HG02642 (cell line): ENCODE data around the gene NANOS3.

Experiments used
- ATAC-seq: cut with Tn5 transposase; IDR thresholded peaks from one replicate; pipeline ENCODE4 v1.9.1; 2021; ENCODE audit warnings: mild to moderate bottlenecking; ENCODE audit not compliant: unreplicated experiment, poor library complexity

Gene NANOS3

DNA sequence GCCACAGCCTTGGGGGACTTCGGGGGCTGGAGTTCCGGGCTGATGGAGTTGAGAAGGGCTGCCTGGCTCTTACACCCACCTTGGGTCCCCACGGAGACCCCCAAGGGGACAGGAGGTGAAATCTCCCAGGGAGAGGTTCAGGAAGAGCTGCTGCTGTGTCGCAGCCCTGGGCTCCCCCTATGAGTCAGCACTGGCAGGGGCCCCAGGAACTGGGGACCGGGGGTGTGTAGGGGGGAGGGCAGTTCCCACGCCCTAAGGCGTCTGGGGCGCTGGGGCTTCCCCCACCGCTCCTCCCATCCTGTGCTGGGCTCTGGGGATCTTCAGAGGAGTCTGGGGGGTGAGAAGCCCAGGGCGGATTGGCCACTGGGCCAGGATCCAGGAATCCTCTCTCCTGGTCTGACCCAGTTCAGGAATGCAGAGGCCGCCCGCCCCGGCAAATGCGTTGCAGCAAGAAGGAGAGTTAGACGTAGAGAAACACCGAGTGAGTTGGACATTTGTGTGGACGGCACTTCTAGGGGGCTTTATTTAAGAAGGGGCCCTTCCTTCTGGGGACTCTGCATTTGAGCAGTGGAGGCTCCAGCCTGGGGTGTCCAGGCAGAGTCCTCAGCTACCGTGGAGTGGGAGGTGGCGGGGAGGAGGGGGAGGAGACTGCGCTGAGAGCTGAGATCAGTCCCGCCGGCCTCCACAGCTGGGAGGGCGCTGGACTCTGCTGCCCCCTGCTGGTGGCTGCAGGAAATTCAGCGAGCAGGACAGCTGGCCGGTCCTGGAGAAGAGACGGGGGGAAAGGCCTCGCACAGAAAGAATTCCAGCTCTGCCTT is 15.0 kb upstream of the NANOS3 start:
- peak; percentile 70 for ATAC-seq

GRCh38 chr19:13864046-13864666 is 12.8 kb upstream of the NANOS3 start:
- no peak for ATAC-seq

- ATAC-seq: no peak
Observed at GRCh38 chr19:13864667-13865570, 12.0 kb upstream of the NANOS3 start.

- ATAC-seq: no peak
Observed at GRCh38 chr19:13865571-13866462, 11.1 kb upstream of the NANOS3 start.

- ATAC-seq: no peak
Observed at GRCh38 chr19:13866463-13867046, 10.4 kb upstream of the NANOS3 start.

GRCh38 chr19:13868663-13869062 is 8.3 kb upstream of the NANOS3 start:
- no peak for ATAC-seq

GRCh38 chr19:13869281-13869680 is 7.7 kb upstream of the NANOS3 start:
- no peak for ATAC-seq

DNA sequence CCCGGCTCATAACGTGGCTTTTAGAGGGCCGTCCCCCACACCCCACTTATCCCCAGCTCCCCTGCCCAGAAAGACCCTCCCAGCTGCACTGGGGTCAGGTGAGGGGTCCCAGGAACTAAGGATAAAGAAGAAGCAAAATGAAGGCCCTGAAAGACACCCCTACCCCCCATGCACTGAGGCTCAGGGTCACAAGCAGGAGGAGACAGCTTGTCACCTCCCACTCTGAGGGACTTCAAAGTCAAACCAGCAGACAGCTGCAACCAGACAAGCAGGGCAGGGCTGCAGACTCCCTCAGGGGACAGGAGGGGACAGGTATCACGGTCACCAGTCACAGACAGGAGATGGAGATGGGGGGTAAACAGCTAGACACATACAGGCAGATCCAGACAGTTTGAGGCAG is 6.1 kb upstream of the NANOS3 start:
- ATAC-seq: no peak

GRCh38 chr19:13872339-13872694 is 4.6 kb upstream of the NANOS3 start:
- no peak for ATAC-seq

GRCh38 chr19:13872695-13873389 is 4.1 kb upstream of the NANOS3 start:
- ATAC-seq: no peak

DNA sequence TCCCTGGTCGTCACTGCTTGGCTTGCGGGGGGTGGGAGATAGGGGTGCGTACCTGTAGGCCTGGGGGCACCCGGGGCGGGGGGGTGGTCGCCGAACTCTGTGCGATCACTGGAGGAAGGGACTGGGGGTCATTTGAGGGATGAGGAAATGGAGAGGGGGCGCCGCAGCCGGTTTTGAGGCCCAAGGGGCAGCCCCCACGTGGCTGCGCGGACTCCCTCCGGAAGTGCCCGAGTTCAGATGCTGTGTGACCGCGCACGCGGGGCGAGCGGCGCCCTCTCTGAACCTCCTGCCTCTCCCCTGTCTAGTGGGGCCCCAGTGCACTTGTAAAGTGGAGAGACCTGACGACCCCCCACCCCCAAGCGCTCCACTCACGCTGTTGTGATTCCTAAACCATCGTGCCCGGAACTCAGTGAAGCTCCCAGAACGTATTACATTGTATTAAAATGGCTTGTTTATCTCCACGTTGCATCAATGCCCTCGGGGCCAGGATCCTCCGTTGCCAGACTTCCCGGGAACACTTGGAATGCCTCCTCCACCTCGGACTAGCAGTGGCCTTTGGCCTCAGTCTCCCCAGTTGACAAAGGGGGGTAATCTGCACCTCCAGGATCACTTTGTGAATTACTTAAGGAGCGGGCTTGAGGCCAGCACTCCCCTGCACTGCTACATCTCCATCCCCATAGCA is 3.0 kb upstream of the NANOS3 start:
- no peak for ATAC-seq

GRCh38 chr19:13875824-13876223 is 1.1 kb upstream of the NANOS3 start:
- no peak for ATAC-seq

DNA sequence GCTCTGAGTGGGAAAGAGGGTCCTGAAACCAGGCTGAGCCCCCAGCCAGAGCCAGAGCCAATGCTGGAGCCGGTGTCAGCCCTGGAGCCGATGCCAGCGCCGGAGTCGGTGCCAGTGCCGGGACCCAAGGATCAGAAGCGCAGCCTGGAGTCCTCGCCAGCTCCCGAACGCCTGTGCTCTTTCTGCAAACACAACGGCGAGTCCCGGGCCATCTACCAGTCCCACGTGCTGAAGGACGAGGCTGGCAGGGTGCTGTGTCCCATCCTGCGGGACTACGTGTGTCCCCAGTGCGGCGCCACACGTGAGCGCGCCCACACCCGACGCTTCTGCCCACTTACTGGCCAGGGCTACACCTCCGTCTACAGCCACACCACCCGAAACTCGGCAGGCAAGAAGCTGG is 369 bp downstream of the NANOS3 start:
- ATAC-seq: no peak

DNA sequence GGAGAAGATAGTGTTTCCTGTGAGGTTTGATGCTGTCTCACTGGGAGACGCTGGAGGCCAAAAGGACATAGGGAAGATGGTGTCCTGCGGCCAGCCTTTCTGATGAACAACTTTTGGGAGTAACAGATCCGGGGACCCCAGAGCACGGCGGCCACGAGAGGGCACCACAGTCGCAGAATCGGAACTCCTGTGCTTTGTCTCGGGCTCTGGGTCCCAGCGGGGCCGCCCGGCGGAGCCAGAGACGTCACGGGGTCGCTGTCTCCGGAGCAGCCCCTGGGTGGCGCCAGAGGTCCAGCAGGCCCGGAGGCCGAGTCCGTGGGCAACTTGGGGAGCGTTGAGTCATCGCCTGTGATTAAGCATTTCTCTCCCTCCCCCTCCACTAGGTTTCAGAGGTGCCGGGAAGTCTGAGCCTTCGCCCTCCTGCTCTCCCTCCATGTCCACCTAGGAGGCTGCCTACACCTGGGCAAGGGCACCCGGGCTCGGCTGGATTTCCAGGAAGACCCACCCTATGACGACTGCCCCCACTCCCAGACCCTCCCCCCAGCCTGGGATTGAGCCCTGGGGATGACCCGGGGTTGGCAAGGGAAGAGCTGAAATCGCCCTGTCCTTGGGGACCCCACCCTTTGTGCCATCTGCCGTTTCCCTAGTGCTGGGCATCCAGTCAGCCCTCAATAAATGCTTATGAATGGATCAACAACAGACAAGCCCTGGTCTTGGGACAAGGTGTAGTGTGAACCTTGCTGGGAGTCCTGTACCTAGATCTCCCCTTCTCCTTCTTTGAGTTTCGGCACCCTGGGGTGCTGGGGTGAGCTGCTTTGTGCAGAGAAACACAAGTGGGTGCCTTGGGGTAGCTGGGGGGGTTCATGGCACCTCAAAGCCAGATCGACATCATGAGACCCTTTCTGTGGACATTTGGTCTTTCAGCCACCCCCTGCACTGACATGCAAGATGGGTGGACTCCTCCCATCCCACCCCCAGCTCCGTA is 3.4 kb downstream of the NANOS3 start:
- peak; percentile 86 for ATAC-seq

DNA sequence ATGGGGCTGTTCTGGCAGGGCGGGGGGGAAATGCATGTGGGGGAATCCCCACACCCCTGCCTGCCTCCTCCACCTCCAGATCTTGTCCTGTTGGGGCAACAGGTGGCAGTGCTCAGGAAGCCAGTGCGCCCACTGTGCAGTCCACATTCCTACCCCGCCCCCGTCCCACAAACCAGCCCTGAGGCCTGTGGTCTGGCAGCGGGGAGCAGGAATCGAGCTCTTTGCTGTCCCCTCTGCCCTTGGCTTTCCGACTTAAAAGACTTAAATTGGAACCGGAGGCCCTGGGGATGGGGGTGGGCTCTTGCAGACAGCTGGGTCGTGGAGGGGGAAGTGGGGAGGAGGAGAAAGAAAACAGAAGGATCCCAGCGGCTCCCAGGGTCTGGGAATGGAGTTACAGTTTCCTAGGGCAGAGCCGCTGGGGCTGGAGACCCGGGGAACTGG is 4.3 kb downstream of the NANOS3 start:
- ATAC-seq: no peak

DNA sequence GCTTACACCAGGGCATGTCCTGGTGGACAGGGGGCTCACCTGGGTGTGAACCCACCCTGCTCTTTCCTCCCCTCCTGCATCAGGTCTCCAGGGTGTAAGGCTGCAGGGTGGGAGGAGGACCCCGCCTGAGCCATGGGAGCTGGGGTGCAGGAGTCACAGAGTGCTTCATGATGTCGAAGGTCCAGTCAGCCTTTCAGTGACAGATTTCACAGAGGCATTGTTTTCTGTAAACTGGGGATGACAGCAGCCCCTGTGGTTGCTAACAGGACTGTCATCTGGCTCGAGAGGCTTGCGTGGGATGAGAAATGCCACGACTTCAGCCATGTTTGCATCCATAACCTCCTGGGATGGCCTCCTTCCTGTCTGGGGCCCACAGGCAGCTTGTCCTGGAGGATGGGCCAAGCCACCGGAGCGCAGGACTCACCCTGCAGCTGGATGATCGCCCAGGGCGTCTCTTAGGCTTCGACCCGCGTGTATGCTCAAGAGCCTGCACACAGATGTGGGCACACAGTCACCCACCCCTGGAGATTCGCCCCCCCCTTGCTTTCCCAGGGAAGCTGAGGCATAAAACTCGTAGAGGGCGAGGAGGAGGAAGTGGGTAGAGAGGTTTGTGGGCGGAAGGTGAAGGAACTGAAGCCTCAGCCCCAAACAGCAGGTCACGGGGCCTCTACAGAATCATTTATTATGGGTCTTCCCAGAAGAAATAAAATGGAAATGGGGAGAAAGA is 4.9 kb downstream of the NANOS3 start:
- no peak for ATAC-seq

- ATAC-seq: no peak
Observed at GRCh38 chr19:13882419-13882795, 5.5 kb downstream of the NANOS3 start.
